SU-DHL-6 (cell line): Measurements from ENCODE around the gene C1QL1.

Experiments used
- H2AFZ ChIP-seq: fragments of 200-600 bp; sonication (generic); 2 replicates; pipeline ENCODE4 v1.6.1; 2014; ENCODE audit warnings: low read depth, mild to moderate bottlenecking, moderate library complexity, mixed read lengths, antibody characterized with exemption, low read length; ENCODE audit not compliant: severe bottlenecking
- H3F3A ChIP-seq: fragments of 200-600 bp; shearing (Covaris generic); 2 replicates; pipeline ENCODE4 v1.6.0; 2016; ENCODE audit warnings: antibody characterized with exemption, mild to moderate bottlenecking; ENCODE audit not compliant: insufficient read depth
- H3K27ac ChIP-seq: fragments of 200-600 bp; sonication (generic); 2 replicates; pipeline ENCODE4 v1.5.1; 2016; ENCODE audit warnings: low read depth, mild to moderate bottlenecking, low read length, moderate library complexity, mixed read lengths
- H3K27me3 ChIP-seq: fragments of 200-600 bp; sonication (generic), shearing (Covaris generic); 2 replicates; pipeline ENCODE4 v1.6.0; 2014; ENCODE audit warnings: mild to moderate bottlenecking, low read length
- H3K36me3 ChIP-seq: fragments of 200-600 bp; sonication (generic); 2 replicates; pipeline ENCODE4 v1.6.1; 2014; ENCODE audit warnings: mild to moderate bottlenecking, low read length, mixed read lengths
- H3K4me2 ChIP-seq: fragments of 300-600, 200-600 bp; shearing (Covaris generic), sonication (generic); 2 replicates; pipeline ENCODE4 v1.6.0; 2014; ENCODE audit warnings: low read length, low read depth, mild to moderate bottlenecking; ENCODE audit not compliant: poor library complexity, severe bottlenecking
- H3K4me3 ChIP-seq: fragments of 200-600 bp; sonication (generic); 2 replicates; pipeline ENCODE4 v1.5.1; 2014; ENCODE audit warnings: antibody characterized with exemption, low read length, mild to moderate bottlenecking, mixed read lengths; ENCODE audit not compliant: insufficient read depth, poor library complexity, severe bottlenecking
- H3K79me2 ChIP-seq: fragments of 200-600 bp; sonication (generic); 2 replicates; pipeline ENCODE4 v1.6.1; 2014; ENCODE audit warnings: mild to moderate bottlenecking, low read length, moderate library complexity; ENCODE audit not compliant: insufficient read depth
- H3K9ac ChIP-seq: fragments of 200-600 bp; sonication (generic); 2 replicates; pipeline ENCODE4 v1.7.0; 2014; ENCODE audit warnings: mild to moderate bottlenecking, low read length
- H3K9me2 ChIP-seq: fragments of 200-600 bp; sonication (generic); replicated peaks from 2 replicates; pipeline ENCODE4 v1.6.1; 2014; ENCODE audit warnings: low read length; ENCODE audit not compliant: insufficient read depth
- H3K9me3 ChIP-seq: fragments of 200-600 bp; sonication (generic); 2 replicates; pipeline ENCODE4 v1.6.1; 2014; ENCODE audit warnings: low read length, mixed read lengths; ENCODE audit not compliant: insufficient read depth
- H4K20me1 ChIP-seq: fragments of 200-600 bp; sonication (generic); 2 replicates; pipeline ENCODE4 v1.6.1; 2014; ENCODE audit warnings: low read depth, mild to moderate bottlenecking, antibody characterized with exemption, low read length, moderate library complexity, mixed read lengths
- EZH2phosphoT487 ChIP-seq: fragments of 200-600 bp; sonication (generic), shearing (Covaris generic); conservative IDR thresholded peaks from 2 replicates; pipeline ENCODE4 v1.6.1; 2018; ENCODE audit warnings: mild to moderate bottlenecking, antibody characterized with exemption, low read length, moderate library complexity, mixed read lengths
- TF ChIP-seq, protein P1 (sequence below): fragments of 200-600 bp; sonication (generic); IDR thresholded peaks from one replicate; pipeline ENCODE4 v1.5.1; 2017; ENCODE audit warnings: antibody characterized with exemption, mild to moderate bottlenecking, low read length, moderate library complexity; ENCODE audit not compliant: insufficient read depth, poor library complexity, severe bottlenecking

Gene C1QL1

DNA sequence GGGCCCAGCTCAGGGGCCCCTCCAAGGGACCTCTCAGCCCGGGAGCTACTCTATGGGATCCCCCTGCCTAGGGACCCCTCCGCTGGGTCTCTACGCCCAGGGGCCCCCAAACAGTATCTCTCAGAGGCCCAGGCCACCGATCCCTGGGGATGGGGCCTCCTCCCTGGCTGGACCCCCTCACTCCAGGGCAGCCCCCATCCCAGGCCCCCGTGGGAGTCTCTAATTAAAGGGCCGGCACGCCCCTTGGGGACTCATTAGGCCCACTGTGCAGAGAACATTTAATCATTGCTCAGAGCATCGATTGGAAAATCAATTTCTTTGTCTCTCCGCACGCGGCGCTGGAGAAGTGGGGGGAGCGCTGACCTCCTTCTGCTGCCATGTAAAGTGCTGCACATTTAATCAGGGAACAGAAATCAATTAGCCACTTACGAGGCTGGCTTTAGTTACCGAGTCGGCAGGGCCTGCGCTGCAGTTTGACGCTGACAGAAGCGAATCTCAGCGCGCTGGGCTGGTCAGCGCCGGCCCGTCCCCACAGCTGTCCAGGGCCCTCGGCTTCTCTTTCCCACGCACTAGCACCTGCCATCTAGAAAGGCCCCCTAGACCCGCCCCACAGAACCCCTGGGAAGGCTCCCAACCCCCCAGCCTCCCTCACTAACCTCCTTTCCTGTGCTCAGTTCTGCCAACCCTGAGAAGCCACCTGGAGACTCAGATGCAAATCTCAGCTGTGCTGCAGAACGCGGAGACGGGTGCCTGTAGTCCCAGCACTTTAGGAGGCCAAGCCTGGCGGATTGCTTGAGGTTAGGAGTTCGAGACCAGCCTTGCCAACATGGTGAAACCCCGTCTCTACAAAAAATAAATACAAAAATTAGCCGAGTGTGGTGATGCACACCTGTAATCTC is 20.2 kb upstream of the C1QL1 start:
- H3K9ac ChIP-seq, result no peak overlapping the region
- H3K4me3 ChIP-seq, result no peak overlapping the region
- no peaks in the 10 kb centered on the region for H3K9me2 ChIP-seq
- H2AFZ ChIP-seq, result no peak overlapping the region
- H3K9me3 ChIP-seq, result no peaks in the 10 kb centered on the region
- TF ChIP-seq, protein P1, sequence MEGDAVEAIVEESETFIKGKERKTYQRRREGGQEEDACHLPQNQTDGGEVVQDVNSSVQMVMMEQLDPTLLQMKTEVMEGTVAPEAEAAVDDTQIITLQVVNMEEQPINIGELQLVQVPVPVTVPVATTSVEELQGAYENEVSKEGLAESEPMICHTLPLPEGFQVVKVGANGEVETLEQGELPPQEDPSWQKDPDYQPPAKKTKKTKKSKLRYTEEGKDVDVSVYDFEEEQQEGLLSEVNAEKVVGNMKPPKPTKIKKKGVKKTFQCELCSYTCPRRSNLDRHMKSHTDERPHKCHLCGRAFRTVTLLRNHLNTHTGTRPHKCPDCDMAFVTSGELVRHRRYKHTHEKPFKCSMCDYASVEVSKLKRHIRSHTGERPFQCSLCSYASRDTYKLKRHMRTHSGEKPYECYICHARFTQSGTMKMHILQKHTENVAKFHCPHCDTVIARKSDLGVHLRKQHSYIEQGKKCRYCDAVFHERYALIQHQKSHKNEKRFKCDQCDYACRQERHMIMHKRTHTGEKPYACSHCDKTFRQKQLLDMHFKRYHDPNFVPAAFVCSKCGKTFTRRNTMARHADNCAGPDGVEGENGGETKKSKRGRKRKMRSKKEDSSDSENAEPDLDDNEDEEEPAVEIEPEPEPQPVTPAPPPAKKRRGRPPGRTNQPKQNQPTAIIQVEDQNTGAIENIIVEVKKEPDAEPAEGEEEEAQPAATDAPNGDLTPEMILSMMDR, result no peak
- TF ChIP-seq EZH2phosphoT487, result no peak
- H3F3A ChIP-seq, result no peaks in the 10 kb centered on the region
- no peaks in the 10 kb centered on the region for H3K27me3 ChIP-seq
- H3K27ac ChIP-seq, result no peak overlapping the region
- no peak overlapping the region for H3K4me2 ChIP-seq
- no peaks in the 10 kb centered on the region for H4K20me1 ChIP-seq
- no peaks in the 10 kb centered on the region for H3K79me2 ChIP-seq
- H3K36me3 ChIP-seq, result no peaks in the 10 kb centered on the region

DNA sequence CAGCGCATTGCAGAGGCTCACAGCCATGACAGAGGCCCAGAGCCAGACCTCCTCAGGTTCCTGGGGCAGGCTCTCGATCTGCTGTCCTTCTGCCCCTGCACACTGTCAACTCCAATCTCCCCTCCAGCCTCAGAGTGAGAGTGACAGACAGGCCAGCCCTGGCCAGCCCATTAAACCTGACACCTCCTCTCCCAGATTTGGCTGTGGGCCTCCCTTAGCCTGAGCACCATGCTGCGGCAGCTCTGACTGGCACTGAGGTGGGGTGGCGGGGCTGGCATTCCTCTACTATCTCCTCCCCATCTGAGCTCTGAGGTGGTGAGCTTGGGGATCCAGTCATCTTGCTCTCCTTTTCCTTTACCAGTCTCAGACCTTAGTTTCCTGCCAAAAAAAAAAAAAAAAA is 15.5 kb upstream of the C1QL1 start:
- H3K9ac ChIP-seq, result no peak overlapping the region
- H3K9me2 ChIP-seq, result no peaks in the 10 kb centered on the region
- no peaks in the 10 kb centered on the region for H3K27me3 ChIP-seq
- no peaks in the 10 kb centered on the region for H3K36me3 ChIP-seq
- no peak overlapping the region for H3K4me2 ChIP-seq
- H3K79me2 ChIP-seq, result no peaks in the 10 kb centered on the region
- TF ChIP-seq EZH2phosphoT487, result no peak
- TF ChIP-seq, protein P1, result no peak
- H3K4me3 ChIP-seq, result no peak overlapping the region
- no peak overlapping the region for H3K27ac ChIP-seq
- H4K20me1 ChIP-seq, result no peaks in the 10 kb centered on the region
- no peaks in the 10 kb centered on the region for H3F3A ChIP-seq
- no peaks in the 10 kb centered on the region for H3K9me3 ChIP-seq
- no peak overlapping the region for H2AFZ ChIP-seq

DNA sequence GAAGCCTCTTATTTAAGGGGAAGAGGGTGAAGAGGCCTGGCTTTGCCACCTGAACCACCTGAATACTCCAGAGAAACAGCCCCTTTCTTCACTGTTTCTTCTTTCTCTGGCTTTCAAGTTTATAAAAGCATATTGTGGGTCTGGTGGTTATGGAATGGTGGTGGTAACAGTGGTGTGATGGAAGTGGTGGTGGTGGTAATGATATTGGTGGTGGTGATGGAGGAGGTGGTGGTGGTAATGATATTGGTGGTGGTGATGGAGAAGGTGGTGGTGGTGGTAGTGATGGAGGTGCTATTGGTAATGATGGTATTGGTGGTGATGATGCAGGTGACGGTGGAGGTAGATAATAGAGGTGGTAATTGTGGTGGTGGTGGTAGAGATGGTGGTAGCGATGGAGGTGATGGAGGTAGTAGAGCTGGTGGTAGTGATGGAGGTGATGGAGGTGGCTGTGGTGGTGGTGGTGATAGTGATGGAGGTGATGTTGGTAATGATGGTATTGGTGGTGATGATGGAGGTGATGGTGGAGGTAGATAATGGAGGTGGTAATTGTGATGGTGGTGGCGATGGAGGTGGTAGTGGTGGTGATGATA is 14.1 kb upstream of the C1QL1 start:
- Histone ChIP-seq H3K79me2 (no peaks in the 10 kb centered on the region), H3K4me3 (no peak overlapping the region), H3K9me2 (no peaks in the 10 kb centered on the region), H4K20me1 (no peaks in the 10 kb centered on the region), H2AFZ (no peak overlapping the region), H3K9me3 (no peaks in the 10 kb centered on the region), H3K36me3 (no peaks in the 10 kb centered on the region), H3K4me2 (no peak overlapping the region), H3F3A (no peaks in the 10 kb centered on the region), H3K27ac (no peak overlapping the region), H3K9ac (no peak overlapping the region), H3K27me3 (no peaks in the 10 kb centered on the region)
- TF ChIP-seq, protein P1, result no peak
- no peak for TF ChIP-seq EZH2phosphoT487
